Right atrium auricular region (tissue), 2 donors: ENCODE results near the gene SYS1. TPM values are rescaled to one million over a fixed set of nuclear protein-coding genes. Genes with fewer than 3 reads are reported as not detected.

Experiments used
- DNase-seq: peaks from one replicate; pipeline ENCODE4 v3.0.0-alpha.2; 2019; ENCODE audit warnings: low spot score
- H3K27ac ChIP-seq, 2 donors: fragments of 200-600 bp; sonication (generic); 1 replicate in 1 of 2; 2 replicates in 1 of 2; pipeline ENCODE4 v1.5.1; 2016 to 2019
- H3K27me3 ChIP-seq, 2 donors: fragments of 200-600 bp; sonication (generic); one replicate each; pipeline versions ENCODE4 v1.5.1 to v1.6.0; 2017 to 2019
- H3K36me3 ChIP-seq: fragments of 200-600 bp; sonication (generic); one replicate; pipeline ENCODE4 v1.5.1; 2016
- H3K4me1 ChIP-seq, 2 donors: fragments of 200-600 bp; sonication (generic); one replicate each; pipeline versions ENCODE4 v1.5.1 to v1.6.0; 2017 to 2019
- H3K4me3 ChIP-seq, 2 donors: fragments of 200-600 bp; sonication (generic); 1 replicate in 1 of 2; 2 replicates in 1 of 2; pipeline ENCODE4 v1.5.1; 2017 to 2019; ENCODE audit warnings: mild to moderate bottlenecking in 1 of 2, moderate library complexity in 1 of 2
- H3K9me3 ChIP-seq, 2 donors: fragments of 200-600 bp; sonication (generic); one replicate each; pipeline ENCODE4 v1.5.1; 2019
- CTCF ChIP-seq, 2 donors: fragments of 200-600 bp; sonication (generic); IDR thresholded peaks; one replicate each; pipeline ENCODE4 v1.5.1; 2019; ENCODE audit warnings: antibody characterized with exemption in 2 of 2
- total RNA-seq, 2 donors: library from RNA; depleted of rRNA; stranded (reverse); fragments of >200 nt; gene quantifications; one replicate each; pipeline ENCODE4 v1.1.0, GENCODE V29; 2016

Gene SYS1
- total RNA-seq, 2 donors from 2014 or later, result 31.7 to 41.9 TPM

DNA sequence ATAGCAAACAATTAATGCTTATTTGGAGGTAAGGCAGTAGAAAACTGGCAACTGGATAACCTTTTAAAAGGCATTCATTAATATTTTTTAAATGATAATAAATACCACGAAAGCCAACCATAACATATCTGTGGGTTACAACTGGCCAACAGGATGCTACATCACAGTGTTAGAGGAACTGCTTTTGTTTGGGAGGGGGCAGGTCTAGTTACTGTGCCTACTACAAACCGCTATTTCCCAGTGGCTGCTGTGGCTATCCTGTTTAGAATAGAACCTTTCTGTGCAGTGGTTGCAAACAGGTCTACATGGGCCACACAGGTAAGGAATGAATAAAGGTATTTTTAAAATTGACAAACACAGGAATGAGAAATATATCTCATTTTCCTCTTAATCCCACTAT, 54.0 kb downstream of the SYS1 start:
- Histone ChIP-seq H3K4me3 (peak overlapping the region in 1 of 2 donors; percentile 95), H3K9me3 (no peaks in the 10 kb centered on the region), H3K27ac (peak overlapping the region; percentile 83 to 85), H3K27me3 (no peaks in the 10 kb centered on the region), H3K36me3 (peaks cover 26% of the 10 kb centered on the region), H3K4me1 (peaks cover 5 to 41% of the 10 kb centered on the region in 2 donors)
- no peak for TF ChIP-seq CTCF (IDR thresholded peaks at IDR 0.05)
- DNase-seq, result no peak

Other genes with a start within 250 kb of the SYS1 start
- gene WFDC5, start 248.0 kb upstream of the SYS1 start, total RNA-seq, result not detected
- not detected for gene WFDC12, start 238.7 kb upstream of the SYS1 start, total RNA-seq
- gene PI3, start 188.3 kb upstream of the SYS1 start, total RNA-seq, result not detected
- gene SEMG1, start 156.1 kb upstream of the SYS1 start, total RNA-seq, result not detected
- not detected for gene SEMG2, start 141.8 kb upstream of the SYS1 start, total RNA-seq
- gene SLPI, start 108.6 kb upstream of the SYS1 start, total RNA-seq, result 100 to 1,000 TPM in 1 of 2 donors, 10 to 100 TPM in 1; 57.3 to 306 TPM
- gene RBPJL, start 56.3 kb upstream of the SYS1 start, total RNA-seq, result not detected
- not detected for gene MATN4, start 54.9 kb upstream of the SYS1 start, total RNA-seq
- 10 to 100 TPM; 71.4 to 95.2 TPM for gene SDC4, start 14.7 kb upstream of the SYS1 start, total RNA-seq
- not detected for gene TP53TG5, start 15.2 kb downstream of the SYS1 start, total RNA-seq
- gene DBNDD2, start 45.1 kb downstream of the SYS1 start, total RNA-seq, result 100 to 1,000 TPM; 139 to 159 TPM
- gene PIGT, start 53.0 kb downstream of the SYS1 start, total RNA-seq, result 100 to 1,000 TPM; 140 to 168 TPM
- 10 to 100 TPM in 1 of 2 donors, not detected in 1; 12.4 TPM for gene WFDC2, start 106.6 kb downstream of the SYS1 start, total RNA-seq
- gene SPINT3, start 152.5 kb downstream of the SYS1 start, total RNA-seq, result not detected
- not detected for gene WFDC6, start 176.3 kb downstream of the SYS1 start, total RNA-seq
- not detected for gene EPPIN, start 184.2 kb downstream of the SYS1 start, total RNA-seq
- not detected for gene WFDC8, start 216.1 kb downstream of the SYS1 start, total RNA-seq